IPS-20b (cell line): ENCODE results near the gene IL18BP.

Experiments
- H3K27ac ChIP-seq: one replicate; pipeline ENCODE4 v1.5.1; 2013; ENCODE audit warnings: low read length
- H3K27me3 ChIP-seq: 2 replicates; pipeline ENCODE4 v1.6.1; 2013; ENCODE audit warnings: mild to moderate bottlenecking, low read length, inconsistent platforms; ENCODE audit not compliant: insufficient read depth
- H3K36me3 ChIP-seq: 2 replicates; pipeline ENCODE4 v1.6.1; 2013; ENCODE audit warnings: low read depth, mild to moderate bottlenecking, inconsistent platforms, low read length, moderate library complexity; ENCODE audit not compliant: insufficient read depth
- H3K4me1 ChIP-seq: 2 replicates; pipeline ENCODE4 v1.6.1; 2013; ENCODE audit warnings: mild to moderate bottlenecking, control low read depth, inconsistent platforms, low read length, moderate library complexity; ENCODE audit not compliant: insufficient read depth
- H3K4me3 ChIP-seq: 2 replicates; pipeline ENCODE4 v1.5.1; 2013; ENCODE audit warnings: mild to moderate bottlenecking, low read length, inconsistent platforms
- H3K9ac ChIP-seq: 2 replicates; pipeline ENCODE4 v1.6.1; 2013; ENCODE audit warnings: low read depth, mild to moderate bottlenecking, inconsistent platforms, low read length, moderate library complexity
- H3K9me3 ChIP-seq: 2 replicates; pipeline ENCODE4 v1.6.1; 2013; ENCODE audit warnings: mild to moderate bottlenecking, low read depth, low read length, inconsistent platforms; ENCODE audit not compliant: insufficient read depth

The IL18BP gene

DNA sequence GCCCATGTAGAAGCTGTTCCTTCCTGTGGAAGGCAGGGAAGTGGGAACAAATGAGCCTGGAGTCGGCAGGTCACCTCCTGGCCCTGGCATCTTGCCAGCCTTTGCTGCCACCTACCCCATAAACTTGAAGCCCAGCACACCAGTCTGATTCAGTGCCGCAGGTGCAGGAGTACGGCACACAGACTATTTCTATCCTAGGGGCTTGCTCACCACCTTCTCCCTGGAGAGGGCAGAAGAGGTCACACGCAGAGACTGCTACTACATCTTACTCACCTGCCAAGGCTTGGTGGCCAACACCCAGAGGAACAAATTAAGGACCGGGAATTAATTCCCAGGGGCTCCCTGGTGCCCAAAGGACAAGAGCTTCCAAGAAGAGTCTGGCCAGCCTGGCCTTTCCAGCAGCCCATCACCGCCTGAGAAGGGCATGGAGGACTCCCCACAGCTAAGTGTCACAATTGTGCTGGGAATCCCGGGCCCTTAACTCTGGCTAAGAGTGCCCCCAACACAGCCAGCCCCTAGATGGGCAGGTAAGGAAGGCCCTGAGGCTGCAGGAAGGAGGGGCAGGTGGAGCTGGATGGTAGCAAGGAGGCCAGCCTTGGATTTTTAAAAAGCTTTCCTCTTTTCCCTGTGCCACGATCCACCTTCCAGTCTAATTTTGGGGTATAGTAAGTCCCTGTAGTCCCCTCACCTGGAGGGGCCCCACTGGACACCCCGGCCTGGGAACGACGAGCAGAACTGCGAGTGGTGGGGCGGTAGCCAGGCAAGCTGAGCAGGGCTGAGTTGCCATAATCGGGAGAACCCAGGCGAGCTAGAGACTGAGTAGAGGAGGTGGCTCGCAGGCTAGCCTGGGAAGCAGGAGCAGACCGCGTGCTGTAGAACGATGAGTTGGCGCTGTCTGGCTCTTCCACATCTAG lies 6.9 kb downstream of the IL18BP start:
- Histone ChIP-seq H3K36me3 (peaks cover 94% of the 10 kb centered on the region), H3K4me3 (no peak overlapping the region), H3K9me3 (no peaks in the 10 kb centered on the region), H3K27ac (no peak overlapping the region), H3K27me3 (no peaks in the 10 kb centered on the region), H3K4me1 (no peaks in the 10 kb centered on the region), H3K9ac (no peak overlapping the region)

DNA sequence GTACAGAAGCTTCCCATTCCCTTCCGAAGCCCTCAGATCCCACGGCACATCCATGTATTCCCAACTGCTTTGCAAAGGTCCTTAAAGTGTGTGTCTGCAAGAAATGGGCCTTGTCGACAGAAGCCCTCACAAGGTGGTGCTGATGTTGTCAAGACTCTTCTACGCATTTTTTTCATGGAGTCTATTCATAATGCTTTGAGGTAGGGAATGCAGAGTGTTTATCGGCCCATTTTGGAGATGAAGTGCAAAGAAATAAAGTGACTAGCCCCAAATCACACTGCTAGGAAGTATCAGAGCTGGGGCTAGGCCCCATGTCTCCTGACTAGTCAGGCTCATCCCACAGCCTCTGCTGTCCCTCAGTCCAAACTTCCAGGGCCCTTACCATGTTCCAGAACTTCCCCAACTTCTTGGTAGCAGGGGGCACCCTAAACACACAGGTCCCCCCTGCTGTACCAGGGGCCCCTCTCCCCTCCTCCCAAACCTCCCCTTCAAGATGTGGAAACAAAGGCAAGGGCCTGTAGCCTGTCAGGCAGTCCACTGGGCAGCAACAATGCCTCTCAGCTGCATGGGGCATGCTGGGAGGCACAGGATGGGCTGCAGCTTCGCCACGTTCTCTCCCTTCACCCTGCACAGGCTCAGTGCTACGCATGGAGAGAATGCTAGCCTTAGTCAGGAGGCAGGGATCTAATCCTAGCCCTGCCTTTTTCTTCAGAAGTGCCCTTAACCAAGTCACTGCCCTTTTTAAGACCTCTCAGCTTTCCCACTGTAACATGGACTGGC lies 7.8 kb downstream of the IL18BP start:
- no peaks in the 10 kb centered on the region for H3K9me3 ChIP-seq
- H3K9ac ChIP-seq, result no peak overlapping the region

DNA sequence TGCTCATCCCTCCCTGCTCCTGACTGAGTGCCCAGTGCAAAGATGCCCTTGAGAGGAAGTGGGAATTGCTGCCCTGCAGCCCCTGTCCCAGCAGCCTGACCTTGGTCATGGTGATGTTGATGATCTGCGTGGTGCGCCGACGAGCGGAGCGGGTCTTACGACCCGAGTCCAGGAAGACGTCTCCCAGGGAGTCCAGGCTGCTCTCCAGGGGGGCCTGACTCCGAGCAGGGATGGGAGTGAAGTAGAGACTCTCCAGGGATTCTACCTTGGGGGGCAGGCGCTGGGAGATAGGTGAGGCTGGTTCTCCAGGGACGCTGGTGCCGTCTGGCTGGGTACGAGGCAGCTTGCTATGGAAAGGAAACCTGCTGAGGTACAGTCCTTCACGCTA lies 8.4 kb downstream of the IL18BP start:
- Histone ChIP-seq H3K4me3 (no peak overlapping the region), H3K9ac (no peak overlapping the region), H3K9me3 (no peaks in the 10 kb centered on the region), H3K27me3 (no peaks in the 10 kb centered on the region), H3K27ac (no peak overlapping the region), H3K36me3 (peaks cover 98% of the 10 kb centered on the region), H3K4me1 (no peaks in the 10 kb centered on the region)

More for the DNA sequence above, 7.8 kb downstream of the IL18BP start:
- H3K4me3 ChIP-seq, result no peak overlapping the region
- no peak overlapping the region for H3K27ac ChIP-seq
- H3K36me3 ChIP-seq, result peaks cover 95% of the 10 kb centered on the region
- H3K27me3 ChIP-seq, result no peaks in the 10 kb centered on the region
- H3K4me1 ChIP-seq, result no peaks in the 10 kb centered on the region

DNA sequence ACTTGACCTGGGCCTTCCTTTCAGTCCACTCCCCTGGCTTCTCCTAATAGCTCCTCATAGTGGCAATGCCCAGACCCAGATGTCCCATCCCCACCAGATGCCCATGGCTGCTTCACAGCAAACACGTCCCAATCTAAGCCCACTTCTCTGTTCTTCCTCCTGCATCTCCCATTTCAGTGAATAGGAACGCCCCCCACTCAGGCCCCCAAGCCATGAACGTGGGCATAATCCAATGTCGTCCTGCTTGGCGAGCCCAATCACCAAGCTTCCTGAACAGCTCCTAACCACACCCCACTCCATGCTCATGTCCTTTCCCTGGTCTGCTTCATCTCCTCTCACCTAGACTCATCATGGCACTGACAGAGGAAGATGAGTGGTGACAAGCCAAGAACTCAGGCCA lies 8.9 kb downstream of the IL18BP start:
- Histone ChIP-seq H3K27me3 (no peaks in the 10 kb centered on the region), H3K4me3 (no peak overlapping the region), H3K36me3 (peaks cover 98% of the 10 kb centered on the region), H3K9me3 (no peaks in the 10 kb centered on the region), H3K27ac (no peak overlapping the region), H3K4me1 (no peaks in the 10 kb centered on the region), H3K9ac (no peak overlapping the region)

DNA sequence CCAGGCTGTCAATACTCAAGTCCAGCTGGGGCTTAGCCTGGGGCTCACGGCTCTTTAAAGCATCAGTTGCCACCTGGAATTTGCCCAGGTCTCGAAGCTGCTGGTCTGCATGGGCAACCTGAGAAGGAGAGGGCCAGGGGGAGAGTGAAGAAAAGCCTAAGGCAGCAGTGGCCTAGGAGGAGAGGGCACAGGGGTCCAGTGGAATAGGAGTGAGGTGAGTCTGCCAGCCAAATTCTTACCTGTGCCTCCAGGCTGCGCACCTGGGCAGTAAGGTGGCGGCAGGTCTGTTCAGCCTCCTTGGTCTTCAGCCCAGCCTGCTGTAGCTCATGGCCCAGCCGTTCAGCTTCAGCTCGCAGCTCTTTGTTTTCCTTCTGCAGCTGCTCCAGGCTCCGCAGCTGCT lies 10.0 kb downstream of the IL18BP start:
- Histone ChIP-seq H3K36me3 (peaks cover 98% of the 10 kb centered on the region), H3K27me3 (no peaks in the 10 kb centered on the region), H3K4me3 (no peak overlapping the region), H3K9ac (no peak overlapping the region), H3K9me3 (no peaks in the 10 kb centered on the region), H3K27ac (no peak overlapping the region), H3K4me1 (no peaks in the 10 kb centered on the region)

DNA sequence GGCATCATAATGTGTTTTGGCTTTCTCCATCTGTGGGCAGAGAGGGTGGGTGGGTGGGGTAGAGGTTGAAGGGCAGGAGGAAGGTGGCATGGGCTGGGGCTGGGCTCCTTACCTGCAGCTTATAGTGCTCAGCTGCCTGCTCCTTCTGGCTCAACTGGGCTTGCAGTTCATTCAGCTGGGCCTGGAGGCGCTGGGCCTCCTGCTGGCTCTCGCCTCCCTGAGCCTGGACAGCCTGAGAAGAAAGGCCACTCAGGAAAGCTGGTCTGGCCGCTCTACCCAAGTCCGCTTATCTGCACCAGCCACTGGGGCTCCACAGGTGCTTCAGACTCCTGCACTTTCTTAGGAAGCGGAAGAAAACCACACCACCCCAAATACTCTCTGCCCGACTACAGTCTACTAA lies 10.4 kb downstream of the IL18BP start:
- no peaks in the 10 kb centered on the region for H3K4me1 ChIP-seq
- H3K27me3 ChIP-seq, result no peaks in the 10 kb centered on the region
- no peak overlapping the region for H3K9ac ChIP-seq
- no peak overlapping the region for H3K27ac ChIP-seq
- no peaks in the 10 kb centered on the region for H3K9me3 ChIP-seq
- peaks cover 98% of the 10 kb centered on the region for H3K36me3 ChIP-seq
- no peak overlapping the region for H3K4me3 ChIP-seq

DNA sequence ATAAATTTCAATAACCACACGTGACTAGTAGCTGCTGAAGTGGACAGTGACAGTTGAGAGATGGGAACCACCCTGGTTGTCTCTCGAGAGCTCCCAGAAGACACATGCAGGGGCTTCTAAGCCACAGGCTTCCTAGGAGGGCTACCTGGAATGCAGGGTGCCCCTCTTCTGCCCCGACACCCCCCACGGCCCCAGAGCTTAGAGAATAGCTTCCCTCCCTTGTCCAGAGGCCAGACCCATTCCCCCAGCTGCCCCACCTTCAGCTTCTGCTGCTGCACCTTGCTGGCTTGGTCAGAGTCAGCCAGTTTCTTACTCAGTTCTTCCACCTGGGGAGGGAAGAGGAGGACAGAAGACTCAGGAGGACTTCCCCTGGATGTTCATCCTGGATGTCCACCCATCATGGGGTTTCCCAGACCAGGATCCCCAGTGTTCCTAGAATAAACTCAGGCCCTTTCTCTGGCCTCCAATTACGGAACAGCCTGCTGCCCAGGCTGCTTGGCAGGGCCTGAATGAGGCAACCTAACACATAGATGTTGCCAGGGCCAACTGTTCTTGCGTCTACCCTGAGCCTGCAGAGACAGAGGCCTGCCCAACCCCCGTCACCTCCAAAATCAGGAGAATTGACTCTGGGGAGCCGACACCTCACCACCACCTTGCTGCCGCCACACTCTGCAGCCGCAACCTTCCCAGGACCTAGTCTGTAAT lies 12.0 kb downstream of the IL18BP start:
- no peak overlapping the region for H3K4me3 ChIP-seq
- no peaks in the 10 kb centered on the region for H3K9me3 ChIP-seq
- peaks cover 98% of the 10 kb centered on the region for H3K36me3 ChIP-seq
- no peaks in the 10 kb centered on the region for H3K27me3 ChIP-seq
- no peaks in the 10 kb centered on the region for H3K4me1 ChIP-seq
- H3K27ac ChIP-seq, result no peak overlapping the region
- H3K9ac ChIP-seq, result no peak overlapping the region

DNA sequence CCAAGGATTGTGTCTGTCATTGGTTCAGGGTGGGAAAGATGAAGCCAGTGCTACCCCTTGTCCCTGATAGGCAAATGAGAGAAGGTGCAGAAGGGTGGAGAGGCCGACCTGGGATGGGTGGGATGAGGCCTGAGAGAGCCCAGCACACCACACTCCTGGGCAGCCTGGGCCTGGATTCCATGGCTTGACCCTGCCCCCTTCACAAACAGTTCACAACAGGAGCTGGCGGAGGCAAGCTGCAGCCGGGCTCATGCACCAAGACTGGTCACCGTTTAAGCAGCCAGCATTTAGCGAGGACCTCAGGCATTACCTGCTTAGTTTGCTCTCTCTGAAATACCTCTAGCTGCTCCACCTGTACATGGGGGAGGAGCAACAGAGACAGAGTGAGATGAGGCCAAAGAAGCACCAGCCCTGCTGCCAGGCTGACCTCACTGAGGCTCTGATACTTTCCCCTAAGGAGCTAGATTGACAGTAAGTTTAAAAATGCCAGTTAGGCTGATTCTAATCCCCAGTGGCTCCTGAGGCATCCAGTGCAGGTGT lies 13.5 kb downstream of the IL18BP start:
- no peak overlapping the region for H3K27ac ChIP-seq

DNA sequence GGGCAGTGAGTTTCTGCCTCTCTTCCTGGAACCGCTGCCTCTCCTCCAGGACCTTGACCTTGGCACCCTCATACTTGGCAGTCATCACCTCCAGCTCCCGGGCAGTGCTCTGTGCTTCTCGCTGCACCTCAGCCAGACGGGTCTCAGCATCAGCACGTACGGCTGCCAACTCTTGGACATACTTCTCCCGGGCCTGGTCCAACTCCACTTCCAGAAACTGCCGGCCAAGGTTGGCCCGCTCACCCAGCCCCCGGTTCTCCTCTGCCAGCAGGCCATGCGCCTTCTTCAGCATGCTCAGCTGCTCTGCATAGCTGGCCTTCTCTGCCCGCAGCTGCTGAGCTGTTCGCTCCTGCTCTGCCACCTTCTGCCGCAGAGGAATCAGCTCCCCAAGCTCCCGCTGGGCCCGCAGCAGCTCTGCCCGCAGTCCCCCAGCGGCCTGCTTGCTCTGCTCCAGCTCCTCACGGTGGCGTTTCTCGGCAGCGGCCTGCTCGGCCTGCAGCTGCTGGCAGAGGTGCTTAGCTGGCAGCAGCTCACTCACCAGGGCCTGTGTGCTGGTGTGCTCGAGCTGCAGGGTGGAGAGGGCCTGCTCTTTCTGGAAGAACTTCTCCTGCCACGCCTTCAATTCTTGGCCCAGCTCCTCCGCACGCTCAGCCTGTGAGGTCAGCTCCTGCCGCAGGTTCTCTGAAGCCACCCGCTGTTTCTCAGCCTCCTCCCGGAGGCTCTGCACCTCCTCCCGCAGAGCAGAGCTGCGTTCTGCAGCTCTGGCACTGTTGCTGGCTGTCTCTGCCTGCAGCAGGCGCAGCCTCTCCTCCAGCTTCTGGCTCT lies 14.4 kb downstream of the IL18BP start:
- Histone ChIP-seq H3K27ac (no peak overlapping the region), H3K27me3 (no peaks in the 10 kb centered on the region), H3K36me3 (peaks cover 98% of the 10 kb centered on the region), H3K9me3 (no peaks in the 10 kb centered on the region), H3K4me1 (no peaks in the 10 kb centered on the region), H3K9ac (no peak overlapping the region), H3K4me3 (no peak overlapping the region)

More for the DNA sequence above, 13.5 kb downstream of the IL18BP start:
- H3K27me3 ChIP-seq, result no peaks in the 10 kb centered on the region
- no peak overlapping the region for H3K4me3 ChIP-seq
- H3K9me3 ChIP-seq, result no peaks in the 10 kb centered on the region
- H3K4me1 ChIP-seq, result no peaks in the 10 kb centered on the region
- peaks cover 98% of the 10 kb centered on the region for H3K36me3 ChIP-seq
- no peak overlapping the region for H3K9ac ChIP-seq

DNA sequence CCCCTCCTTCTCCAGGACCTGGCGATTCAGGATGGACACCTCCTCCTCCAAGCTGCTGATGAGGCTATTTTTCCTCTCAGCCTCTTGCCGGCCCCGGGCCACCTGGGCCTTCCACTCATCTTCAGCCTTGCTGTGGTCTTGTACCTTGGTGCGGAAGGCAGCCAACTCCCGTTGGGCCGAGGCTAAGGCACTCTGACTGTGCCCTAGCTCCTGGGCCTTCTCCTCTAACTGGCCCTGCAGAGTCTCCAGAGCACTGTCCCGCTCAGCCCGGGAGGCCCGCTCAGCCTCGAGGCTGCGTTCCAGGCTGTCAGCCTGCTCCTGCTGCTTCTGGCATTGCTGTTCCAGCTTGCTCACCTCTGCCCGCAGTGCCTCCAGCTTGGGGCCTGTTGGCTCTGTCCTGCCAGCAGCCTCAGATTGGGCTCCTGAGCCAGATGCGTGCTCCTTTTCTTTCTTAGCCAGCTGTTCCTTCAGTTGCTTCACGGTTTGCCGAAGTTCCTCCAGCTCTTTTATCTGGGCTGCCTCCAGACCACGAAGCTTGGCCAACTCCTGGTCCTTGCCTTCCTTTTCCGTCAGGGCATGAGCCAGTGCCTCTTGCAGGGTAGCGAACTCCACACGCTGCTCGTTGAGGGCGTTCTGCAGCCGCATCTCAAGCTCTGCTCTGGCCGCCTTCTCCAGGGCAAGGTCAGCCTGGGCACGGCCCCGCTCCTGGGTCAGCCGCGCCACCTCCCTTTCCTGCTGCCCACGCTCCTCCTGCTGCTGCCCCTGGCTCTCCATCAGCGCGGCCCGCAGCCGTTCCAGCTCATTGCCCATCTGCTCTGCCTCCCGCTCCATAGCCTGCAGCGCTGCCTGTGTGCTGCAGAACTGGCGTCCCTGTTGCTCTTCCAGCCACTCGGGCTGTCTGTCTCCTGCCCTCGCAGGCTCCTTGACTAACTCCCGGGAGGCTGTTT lies 15.3 kb downstream of the IL18BP start:
- no peak overlapping the region for H3K9ac ChIP-seq
- H3K36me3 ChIP-seq, result peaks cover 99% of the 10 kb centered on the region
- no peak overlapping the region for H3K27ac ChIP-seq

More for the DNA sequence above, 15.3 kb downstream of the IL18BP start:
- Histone ChIP-seq H3K27me3 (no peaks in the 10 kb centered on the region), H3K9me3 (no peaks in the 10 kb centered on the region), H3K4me1 (no peaks in the 10 kb centered on the region), H3K4me3 (no peak overlapping the region)
